22Rv1 (cell line): ENCODE data around the gene CCDC144A.
"Not testable (repeated sequence)": the region's sequence is repeated elsewhere in the genome, so short reads cannot be mapped to it uniquely, and the experiment has no call there.

ENCODE experiments used
- H3K27ac ChIP-seq: fragments of 450-650 bp; 2 replicates; pipeline ENCODE4 v1.5.1; 2017
- CTCF ChIP-seq: fragments of 450-650 bp; IDR thresholded peaks from 2 replicates; pipeline ENCODE4 v1.5.1; 2017; ENCODE audit warnings: mild to moderate bottlenecking

Gene CCDC144A

GRCh38 chr17:16751224-16751923, 61.3 kb downstream of the CCDC144A start:
- TF ChIP-seq CTCF: peak; percentile 47
- not testable (repeated sequence) for H3K27ac ChIP-seq

- not testable (repeated sequence) for H3K27ac ChIP-seq
These were observed 61.9 kb downstream of the CCDC144A start for GRCh38 chr17:16751924-16752287.

- not testable (repeated sequence) for H3K27ac ChIP-seq
These were observed 67.5 kb downstream of the CCDC144A start for GRCh38 chr17:16757520-16757919.

- not testable (repeated sequence) for H3K27ac ChIP-seq
These were observed 68.1 kb downstream of the CCDC144A start for GRCh38 chr17:16758177-16758576.

- not testable (repeated sequence) for H3K27ac ChIP-seq
These were observed 78.5 kb downstream of the CCDC144A start for GRCh38 chr17:16768290-16769175.

- not testable (repeated sequence) for H3K27ac ChIP-seq
These were observed 82.5 kb downstream of the CCDC144A start for GRCh38 chr17:16772394-16773145.

- not testable (repeated sequence) for H3K27ac ChIP-seq
These were observed 83.1 kb downstream of the CCDC144A start for GRCh38 chr17:16773146-16773522.

GRCh38 chr17:16787851-16788250, 97.8 kb downstream of the CCDC144A start:
- H3K27ac ChIP-seq: not testable (repeated sequence)

GRCh38 chr17:16788889-16789536, 99.0 kb downstream of the CCDC144A start:
- not testable (repeated sequence) for H3K27ac ChIP-seq

- H3K27ac ChIP-seq: not testable (repeated sequence)
These were observed 99.6 kb downstream of the CCDC144A start for GRCh38 chr17:16789622-16790021.

GRCh38 chr17:16790313-16790871, 100.4 kb downstream of the CCDC144A start:
- H3K27ac ChIP-seq: not testable (repeated sequence)

- not testable (repeated sequence) for H3K27ac ChIP-seq
These were observed 104.2 kb downstream of the CCDC144A start for GRCh38 chr17:16794215-16794614.

- H3K27ac ChIP-seq: not testable (repeated sequence)
These were observed 105.9 kb downstream of the CCDC144A start for GRCh38 chr17:16795894-16796293.

GRCh38 chr17:16804851-16805250, 114.8 kb downstream of the CCDC144A start:
- H3K27ac ChIP-seq: not testable (repeated sequence)

- H3K27ac ChIP-seq: not testable (repeated sequence)
These were observed 116.6 kb downstream of the CCDC144A start for GRCh38 chr17:16806599-16806998.

GRCh38 chr17:16807620-16808019, 117.6 kb downstream of the CCDC144A start:
- not testable (repeated sequence) for H3K27ac ChIP-seq

GRCh38 chr17:16810236-16810635, 120.2 kb downstream of the CCDC144A start:
- H3K27ac ChIP-seq: not testable (repeated sequence)

GRCh38 chr17:16812126-16812525, 122.1 kb downstream of the CCDC144A start:
- not testable (repeated sequence) for H3K27ac ChIP-seq
